Stimulated activated CD4-positive, alpha-beta T cell treated with anti-CD3 and anti-CD28 coated beads, Interleukin-1b, Interleukin-23, amount 100 ng/mL, for 1 hour (primary cell): Measurements from ENCODE around the gene DAPK1.

ENCODE experiments used
- DNase-seq, 2 donors: peaks; one replicate each; pipeline ENCODE4 v3.0.0-alpha.2; 2020; ENCODE audit warnings: low read depth in 2 of 2

DAPK1 gene

DNA sequence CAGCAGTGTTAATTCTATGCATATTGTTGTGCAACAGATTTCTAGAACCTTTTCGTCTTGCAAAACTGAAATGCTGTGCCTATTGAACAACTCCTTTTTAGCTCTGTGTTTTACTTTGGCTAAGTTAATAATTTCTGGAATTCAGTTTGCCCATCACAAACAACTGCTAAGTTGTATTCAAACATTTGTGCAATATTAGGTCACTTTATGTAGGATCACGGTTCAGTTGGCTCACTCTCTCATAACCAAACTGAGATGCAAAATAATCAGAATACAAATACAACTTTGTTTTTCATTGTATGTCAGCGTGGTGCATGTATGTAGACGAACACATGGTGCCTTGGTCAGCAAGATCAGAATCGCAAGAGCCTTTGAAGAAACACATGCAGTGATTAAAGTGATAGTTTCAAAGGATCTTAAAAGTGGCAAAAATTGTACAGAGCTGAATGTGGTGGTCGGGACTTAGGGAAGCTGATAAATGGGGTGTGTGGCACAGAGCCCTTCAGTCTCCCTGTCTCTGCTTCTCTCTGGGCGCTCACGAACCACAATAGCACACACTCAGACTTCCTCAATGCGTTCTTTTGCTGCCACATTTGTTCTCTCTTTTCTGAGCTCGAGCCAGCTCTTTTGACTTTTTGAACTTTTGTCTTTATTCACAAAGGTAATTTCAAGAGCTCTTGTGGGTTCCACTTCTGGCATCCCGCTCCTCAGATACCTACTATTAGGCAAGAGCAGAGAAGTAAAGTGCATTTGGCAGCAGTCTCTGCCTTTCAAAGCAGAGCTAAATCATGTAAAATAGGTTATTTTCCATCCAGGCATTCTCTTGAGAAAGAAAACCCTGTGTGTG is 115.8 kb downstream of the DAPK1 start:
- no peak for DNase-seq

DNA sequence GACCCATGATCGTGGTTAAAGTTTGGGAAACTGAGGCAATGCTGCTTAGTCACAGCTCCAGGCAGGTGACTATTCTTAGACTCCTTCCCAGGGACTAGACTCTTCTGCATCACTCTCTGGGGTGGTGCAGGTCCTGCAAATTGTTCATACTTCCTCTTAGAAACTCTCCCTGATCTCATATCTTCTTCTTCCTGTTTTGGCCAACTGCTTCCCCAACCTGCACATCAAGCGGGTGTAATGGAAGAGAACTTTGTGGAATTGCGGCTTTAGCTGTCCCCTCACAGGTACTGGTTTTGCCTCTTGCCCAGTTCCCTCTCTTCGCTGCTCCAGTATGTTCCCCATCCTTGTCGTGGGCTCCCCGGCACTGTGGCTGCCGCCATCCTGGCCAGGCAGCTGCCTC is 116.7 kb downstream of the DAPK1 start:
- DNase-seq, result no peak

- DNase-seq, result no peak
Measured at GRCh38 chr9:87615136-87615535, 117.5 kb downstream of the DAPK1 start.

GRCh38 chr9:87615547-87616148 is 118.0 kb downstream of the DAPK1 start:
- DNase-seq, result no peak

DNA sequence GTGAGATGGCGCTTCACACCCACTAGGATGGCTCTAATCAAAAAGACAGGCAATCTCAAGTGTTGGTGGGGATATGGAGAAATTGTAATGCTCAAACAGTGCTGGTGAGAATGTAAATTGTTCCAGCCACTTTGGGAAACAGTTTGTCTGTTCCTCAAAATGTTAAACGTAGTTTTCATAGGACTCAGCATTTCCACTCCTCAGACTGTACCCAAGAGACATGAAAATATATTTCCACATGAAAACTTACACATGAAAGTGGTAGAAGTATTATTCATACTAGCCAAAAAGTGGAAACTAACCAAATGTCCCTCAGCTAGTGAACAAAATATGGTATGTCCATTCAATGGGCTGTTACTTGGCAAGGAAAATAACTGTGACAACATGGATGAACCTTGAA is 120.6 kb downstream of the DAPK1 start:
- no peak for DNase-seq

GRCh38 chr9:87618931-87619330 is 121.3 kb downstream of the DAPK1 start:
- no peak for DNase-seq

DNA sequence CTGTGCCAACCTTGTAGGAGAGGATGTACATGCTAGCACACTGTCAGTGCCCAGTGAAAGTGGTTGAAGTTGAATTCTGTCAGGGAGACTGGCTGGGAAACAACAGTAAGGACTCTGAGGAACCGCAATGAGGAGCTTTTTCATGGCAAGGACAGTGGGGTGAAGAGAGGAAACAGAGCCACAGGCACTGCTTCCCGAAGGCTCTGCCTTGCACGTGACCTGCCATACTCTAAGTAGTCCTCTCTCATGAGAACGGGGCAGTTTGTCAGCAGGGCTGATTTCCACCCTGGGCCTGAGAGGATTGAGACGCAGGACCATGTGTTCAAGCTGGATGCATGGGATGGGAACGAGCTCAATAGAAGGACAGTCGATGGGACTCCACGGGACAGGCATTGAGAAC is 121.7 kb downstream of the DAPK1 start:
- DNase-seq, result no peak

DNA sequence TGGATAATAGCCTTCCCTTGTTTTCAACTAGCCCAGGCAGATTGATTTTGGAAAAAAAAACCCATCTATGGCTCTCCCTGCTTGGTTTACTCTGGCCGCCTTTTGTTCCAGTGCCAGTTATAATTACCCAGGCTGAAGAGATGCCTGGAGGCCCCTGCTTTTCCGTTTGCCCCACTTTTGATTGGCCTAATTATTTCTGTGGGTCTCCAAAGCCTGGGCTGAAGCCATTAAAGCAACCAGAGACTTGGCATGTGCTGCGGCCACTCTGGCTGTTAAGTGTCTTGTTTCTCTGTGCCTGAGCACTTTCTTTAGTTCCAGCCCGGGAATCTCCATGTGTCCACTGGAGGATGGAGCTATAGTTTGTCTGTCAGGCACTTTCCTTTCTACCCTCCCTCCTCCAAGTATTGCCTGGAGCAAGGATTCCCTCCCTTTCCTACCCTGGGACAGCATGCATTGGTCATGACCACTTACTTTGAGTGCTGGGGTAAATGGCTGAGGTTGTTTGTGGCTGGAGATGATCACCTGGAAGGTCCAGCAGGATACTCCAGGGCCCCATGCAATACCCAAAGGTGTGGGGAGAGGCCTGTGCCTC is 123.2 kb downstream of the DAPK1 start:
- no peak for DNase-seq

GRCh38 chr9:87622098-87622497 is 124.4 kb downstream of the DAPK1 start:
- no peak for DNase-seq

- no peak for DNase-seq
Measured at GRCh38 chr9:87622923-87623322, 125.3 kb downstream of the DAPK1 start.

DNA sequence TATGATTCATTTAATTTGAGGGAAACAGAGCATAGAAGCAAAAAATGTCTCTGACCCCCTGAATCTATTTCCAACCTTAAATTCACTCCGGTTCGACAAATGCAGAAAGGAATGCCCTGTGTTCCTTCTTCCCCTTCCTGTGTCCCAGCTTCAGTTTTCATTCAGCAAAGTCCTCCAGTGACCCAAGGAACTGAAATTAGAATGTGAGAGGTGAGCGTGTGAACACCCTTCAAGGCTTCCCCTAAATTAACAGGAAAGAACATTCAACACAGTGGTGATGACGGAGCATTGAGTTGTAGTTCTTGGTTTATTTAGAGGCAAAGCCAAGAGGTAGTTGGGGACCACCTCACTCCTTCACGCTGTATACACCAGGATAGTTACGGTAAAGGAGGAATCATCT is 130.7 kb downstream of the DAPK1 start:
- DNase-seq, result no peak

DNA sequence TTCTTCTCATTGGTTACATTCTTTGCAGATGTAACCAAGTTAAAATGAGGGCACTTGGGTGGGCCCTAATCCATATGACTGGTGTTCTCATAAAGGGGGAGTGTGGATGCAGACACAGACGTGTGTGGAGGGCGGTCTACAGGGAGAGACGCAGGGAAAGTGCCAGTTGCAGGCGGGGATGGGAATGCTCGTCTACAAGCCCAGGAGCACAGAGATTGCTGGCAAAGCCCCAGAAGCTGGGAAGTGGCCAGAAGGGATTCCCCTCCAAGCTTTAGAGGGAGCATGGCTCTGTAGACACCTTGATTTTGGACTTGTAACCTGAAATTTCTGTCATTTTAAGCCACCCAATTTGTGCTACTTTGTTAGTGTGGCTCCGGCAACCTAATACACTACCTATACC is 131.4 kb downstream of the DAPK1 start:
- no peak for DNase-seq

DNA sequence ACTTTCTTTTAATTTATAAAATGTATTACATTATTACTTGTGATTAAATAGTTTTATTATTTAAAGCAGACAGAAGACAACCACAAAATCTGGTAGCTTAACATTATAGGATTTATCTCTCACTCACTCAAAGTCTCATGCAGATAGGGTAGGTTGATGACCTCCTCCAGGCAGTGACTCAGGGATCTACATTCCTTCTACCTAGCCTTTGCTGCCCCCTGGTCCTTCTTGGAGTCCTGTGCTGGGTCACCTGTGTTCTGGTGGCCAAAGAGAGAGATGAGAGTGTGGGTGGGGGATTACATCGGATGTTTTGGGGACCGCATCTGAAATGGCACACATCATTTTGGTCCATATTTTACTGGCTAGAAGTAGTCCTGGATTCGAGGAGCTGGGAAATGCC is 132.6 kb downstream of the DAPK1 start:
- DNase-seq, result no peak

- no peak for DNase-seq
Measured at GRCh38 chr9:87630846-87631245, 133.2 kb downstream of the DAPK1 start.

- no peak for DNase-seq
Measured at GRCh38 chr9:87635656-87636501, 138.2 kb downstream of the DAPK1 start.

- DNase-seq, result no peak
Measured at GRCh38 chr9:87638292-87638691, 140.6 kb downstream of the DAPK1 start.

- DNase-seq, result no peak
Measured at GRCh38 chr9:87639949-87640348, 142.3 kb downstream of the DAPK1 start.

GRCh38 chr9:87640385-87640795 is 142.7 kb downstream of the DAPK1 start:
- no peak for DNase-seq

- DNase-seq, result no peak
Measured at GRCh38 chr9:87641067-87641466, 143.4 kb downstream of the DAPK1 start.

GRCh38 chr9:87642330-87643106 is 144.9 kb downstream of the DAPK1 start:
- no peak for DNase-seq

DNA sequence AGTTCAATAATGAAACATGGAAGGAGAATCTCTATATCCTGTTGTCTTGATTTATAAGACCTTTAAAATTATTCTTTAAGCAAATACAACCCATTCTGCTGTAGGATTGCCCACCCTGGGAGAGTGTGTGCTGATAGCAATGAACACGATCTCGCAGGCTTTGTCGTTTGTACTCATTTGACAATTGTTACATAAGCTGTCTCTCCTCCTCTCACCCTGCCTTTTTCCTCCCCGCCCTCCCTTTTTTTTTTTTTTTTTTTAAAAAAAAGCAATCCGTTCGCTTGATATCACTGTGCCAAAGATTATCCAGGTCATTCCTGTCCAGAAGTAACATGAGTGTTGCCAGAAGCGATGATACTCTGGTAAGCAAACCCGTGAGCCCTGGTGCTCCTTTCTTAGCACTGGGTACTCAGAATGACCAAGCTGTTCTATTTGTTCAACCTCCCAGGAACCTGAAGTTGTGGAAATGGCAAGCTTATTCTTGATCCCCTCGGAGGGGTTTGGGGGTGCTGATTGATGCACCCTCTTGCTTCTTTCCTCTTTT is 145.5 kb downstream of the DAPK1 start:
- no peak for DNase-seq
